SIG-M5 treated with dmso at 0.1 percent for 504 hours (cell line): ENCODE results near the gene AP3D1.

Experiments
- DNase-seq: peaks from one replicate; lab custom pipeline; 2025; ENCODE audit not compliant: unreplicated experiment; lab: John Stamatoyannopoulos, UW

Gene AP3D1

GRCh38 chr19:2181633-2181997 is 30.2 kb upstream of the AP3D1 start:
- no peak for DNase-seq

- no peak for DNase-seq
Observed at GRCh38 chr19:2180881-2181632, 29.7 kb upstream of the AP3D1 start.

GRCh38 chr19:2180114-2180513 is 28.7 kb upstream of the AP3D1 start:
- DNase-seq, result no peak

- no peak for DNase-seq
Observed at GRCh38 chr19:2179095-2179494, 27.7 kb upstream of the AP3D1 start.

GRCh38 chr19:2176337-2176994 is 25.1 kb upstream of the AP3D1 start:
- no peak for DNase-seq

GRCh38 chr19:2175742-2176141 is 24.4 kb upstream of the AP3D1 start:
- no peak for DNase-seq

GRCh38 chr19:2173767-2174577 is 22.6 kb upstream of the AP3D1 start:
- no peak for DNase-seq

- no peak for DNase-seq
Observed at GRCh38 chr19:2173388-2173766, 22.0 kb upstream of the AP3D1 start.

- no peak for DNase-seq
Observed at GRCh38 chr19:2171349-2172145, 20.2 kb upstream of the AP3D1 start.

- DNase-seq, result no peak
Observed at GRCh38 chr19:2170987-2171348, 19.6 kb upstream of the AP3D1 start.

- DNase-seq, result no peak
Observed at GRCh38 chr19:2170219-2170618, 18.9 kb upstream of the AP3D1 start.

GRCh38 chr19:2168619-2169424 is 17.5 kb upstream of the AP3D1 start:
- DNase-seq, result peak; percentile 79

- peak; percentile 86 for DNase-seq
Observed at GRCh38 chr19:2167896-2168618, 16.7 kb upstream of the AP3D1 start.

- no peak for DNase-seq
Observed at GRCh38 chr19:2166741-2167738, 15.7 kb upstream of the AP3D1 start.

GRCh38 chr19:2164020-2164998 is 12.9 kb upstream of the AP3D1 start:
- DNase-seq, result no peak

- DNase-seq, result no peak
Observed at GRCh38 chr19:2160379-2160778, 9.0 kb upstream of the AP3D1 start.

- DNase-seq, result no peak
Observed at GRCh38 chr19:2157452-2157851, 6.1 kb upstream of the AP3D1 start.
